WERI-Rb-1 (cell line): ENCODE measurements around the gene SDC3.
"Not testable (repeated sequence)": the region's sequence is repeated elsewhere in the genome, so short reads cannot be mapped to it uniquely, and the experiment has no call there.

ENCODE experiments used
- DNase-seq: peaks from one replicate; pipeline ENCODE4 v3.0.0-alpha.2; 2020
- H3K27ac ChIP-seq: fragments of 250-450 bp; sonication (Bioruptor Pico); 2 replicates; pipeline ENCODE4 v1.5.1; 2020; ENCODE audit warnings: mild to moderate bottlenecking, moderate library complexity
- H3K27me3 ChIP-seq: fragments of 250-450 bp; sonication (Bioruptor Pico); 2 replicates; pipeline ENCODE4 v1.5.1; 2021; ENCODE audit warnings: mild to moderate bottlenecking, low read depth, moderate library complexity; ENCODE audit not compliant: insufficient read depth, severe bottlenecking
- H3K36me3 ChIP-seq: fragments of 250-450 bp; sonication (Bioruptor Pico); 2 replicates; pipeline ENCODE4 v1.5.1; 2020; ENCODE audit warnings: mild to moderate bottlenecking, moderate library complexity
- H3K4me3 ChIP-seq: 2 replicates; pipeline ENCODE4 v1.5.1; 2011; ENCODE audit warnings: low read depth, mild to moderate bottlenecking, control low read depth, low read length
- H3K9me3 ChIP-seq: fragments of 250-450 bp; sonication (Bioruptor Pico); 2 replicates; pipeline ENCODE4 v1.5.1; 2021; ENCODE audit warnings: mild to moderate bottlenecking, moderate library complexity; ENCODE audit not compliant: severe bottlenecking
- TF ChIP-seq, protein P1 (sequence below): IDR thresholded peaks from 2 replicates; pipeline ENCODE4 v1.5.1; 2011; ENCODE audit warnings: low read depth, mild to moderate bottlenecking, control low read depth, inconsistent platforms, low read length

Gene SDC3

GRCh38 chr1:30870656-30871055 is 37.9 kb downstream of the SDC3 start:
- H3K9me3 ChIP-seq = peaks cover 10% of the 10 kb centered on the region
- H3K4me3 ChIP-seq = no peak overlapping the region
- TF ChIP-seq, protein P1, sequence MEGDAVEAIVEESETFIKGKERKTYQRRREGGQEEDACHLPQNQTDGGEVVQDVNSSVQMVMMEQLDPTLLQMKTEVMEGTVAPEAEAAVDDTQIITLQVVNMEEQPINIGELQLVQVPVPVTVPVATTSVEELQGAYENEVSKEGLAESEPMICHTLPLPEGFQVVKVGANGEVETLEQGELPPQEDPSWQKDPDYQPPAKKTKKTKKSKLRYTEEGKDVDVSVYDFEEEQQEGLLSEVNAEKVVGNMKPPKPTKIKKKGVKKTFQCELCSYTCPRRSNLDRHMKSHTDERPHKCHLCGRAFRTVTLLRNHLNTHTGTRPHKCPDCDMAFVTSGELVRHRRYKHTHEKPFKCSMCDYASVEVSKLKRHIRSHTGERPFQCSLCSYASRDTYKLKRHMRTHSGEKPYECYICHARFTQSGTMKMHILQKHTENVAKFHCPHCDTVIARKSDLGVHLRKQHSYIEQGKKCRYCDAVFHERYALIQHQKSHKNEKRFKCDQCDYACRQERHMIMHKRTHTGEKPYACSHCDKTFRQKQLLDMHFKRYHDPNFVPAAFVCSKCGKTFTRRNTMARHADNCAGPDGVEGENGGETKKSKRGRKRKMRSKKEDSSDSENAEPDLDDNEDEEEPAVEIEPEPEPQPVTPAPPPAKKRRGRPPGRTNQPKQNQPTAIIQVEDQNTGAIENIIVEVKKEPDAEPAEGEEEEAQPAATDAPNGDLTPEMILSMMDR = no peak
- no peak for DNase-seq
- H3K27me3 ChIP-seq = no peaks in the 10 kb centered on the region
- H3K36me3 ChIP-seq = peaks cover 23% of the 10 kb centered on the region
- H3K27ac ChIP-seq = no peak overlapping the region

GRCh38 chr1:30870035-30870434 is 38.5 kb downstream of the SDC3 start:
- H3K27me3 ChIP-seq = no peaks in the 10 kb centered on the region
- no peak for DNase-seq
- TF ChIP-seq, protein P1 = no peak
- peaks cover 23% of the 10 kb centered on the region for H3K36me3 ChIP-seq
- H3K9me3 ChIP-seq = peaks cover 10% of the 10 kb centered on the region
- no peak overlapping the region for H3K4me3 ChIP-seq
- H3K27ac ChIP-seq = no peak overlapping the region

- TF ChIP-seq, protein P1 = no peak
Measured at GRCh38 chr1:30868833-30869435, 39.6 kb downstream of the SDC3 start.

GRCh38 chr1:30868057-30868456 is 40.5 kb downstream of the SDC3 start:
- H3K27me3 ChIP-seq, H3K27ac ChIP-seq: not testable (repeated sequence)

More at GRCh38 chr1:30868833-30869435, 39.6 kb downstream of the SDC3 start:
- no peak for DNase-seq
- Histone ChIP-seq H3K36me3 (peaks cover 22% of the 10 kb centered on the region), H3K4me3 (no peak overlapping the region), H3K27me3 (no peaks in the 10 kb centered on the region), H3K27ac (no peak overlapping the region), H3K9me3 (peaks cover 10% of the 10 kb centered on the region)

DNA sequence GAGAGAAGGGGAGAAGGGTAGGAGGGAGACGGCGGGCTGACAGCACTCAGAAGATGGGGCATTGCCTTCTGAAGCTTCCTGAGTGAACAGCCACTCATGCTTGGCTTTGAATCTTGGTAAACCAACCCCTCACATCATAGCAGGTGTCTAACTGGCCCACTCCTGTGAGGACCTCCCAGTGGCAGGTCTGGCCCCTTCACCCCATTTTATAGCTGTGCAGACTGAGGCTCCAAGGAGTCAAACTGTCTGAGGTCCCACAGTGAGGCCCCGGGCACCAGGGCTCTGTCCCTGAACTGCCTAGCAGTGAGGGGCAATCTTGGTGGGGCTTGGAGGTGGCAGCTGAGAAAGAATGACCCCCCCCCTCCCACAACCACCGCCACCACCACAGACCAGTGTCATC is 41.0 kb downstream of the SDC3 start:
- H3K4me3 ChIP-seq = no peak overlapping the region
- peaks cover 8% of the 10 kb centered on the region for H3K36me3 ChIP-seq
- DNase-seq = no peak
- H3K27ac ChIP-seq = no peak overlapping the region
- TF ChIP-seq, protein P1 = no peak
- peaks cover 3% of the 10 kb centered on the region for H3K9me3 ChIP-seq
- no peaks in the 10 kb centered on the region for H3K27me3 ChIP-seq

More at GRCh38 chr1:30868057-30868456, 40.5 kb downstream of the SDC3 start:
- not testable (repeated sequence) for DNase-seq, H3K9me3 ChIP-seq, H3K4me3 ChIP-seq
- peaks cover 14% of the 10 kb centered on the region for H3K36me3 ChIP-seq

GRCh38 chr1:30866594-30866993 is 42.0 kb downstream of the SDC3 start:
- TF ChIP-seq, protein P1 = no peak
- no peak overlapping the region for H3K27ac ChIP-seq
- no peak overlapping the region for H3K4me3 ChIP-seq
- no peaks in the 10 kb centered on the region for H3K27me3 ChIP-seq
- H3K36me3 ChIP-seq = no peaks in the 10 kb centered on the region
- DNase-seq = no peak
- no peaks in the 10 kb centered on the region for H3K9me3 ChIP-seq
